ENCODE results near the gene UHMK1. TPM values are rescaled to one million over a fixed set of nuclear protein-coding genes. Genes with fewer than 3 reads are reported as not detected.
"Not testable (repeated sequence)": the region's sequence is repeated elsewhere in the genome, so short reads cannot be mapped to it uniquely, and the experiment has no call there.

UHMK1 gene
- polyA plus RNA-seq, 3 donors from 2014 or later, result 46.1 to 80.9 (median 68.8) TPM

GRCh38 chr1:162488219-162488618, 9.4 kb upstream of the UHMK1 start:
- no peaks in the 10 kb centered on the region for H3K4me1 Mint-ChIP-seq
- H3K27ac Mint-ChIP-seq, result no peak overlapping the region
- H3K4me3 Mint-ChIP-seq, result no peak overlapping the region
- H3K9me3 Mint-ChIP-seq, result no peaks in the 10 kb centered on the region
- no peak for DNase-seq
- H3K27me3 Mint-ChIP-seq (ENCODE audit: low read depth in 3 of 3), result peaks cover 6 to 17% (median 14%) of the 10 kb centered on the region in 3 donors
- peaks cover 0 to 14% (median 0%) of the 10 kb centered on the region in 3 donors for H3K36me3 Mint-ChIP-seq

GRCh38 chr1:162495531-162496233, 1.9 kb upstream of the UHMK1 start:
- H3K36me3 Mint-ChIP-seq; DNase-seq; H3K9me3 Mint-ChIP-seq; H3K27me3 Mint-ChIP-seq (ENCODE audit: low read depth in 3 of 3): not testable (repeated sequence)
- Mint-ChIP-seq H3K4me3 (peak overlapping the region in 4 of 5 donors; percentile 23 to 55 (median 40)), H3K4me1 (peaks cover 35 to 40% of the 10 kb centered on the region in 2 donors), H3K27ac (peak overlapping the region in 3 of 6 donors; percentile 14 to 62 (median 35))

- H3K36me3 Mint-ChIP-seq, result peaks cover 7 to 10% (median 9%) of the 10 kb centered on the region in 3 donors
- DNase-seq, result no peak
- H3K4me3 Mint-ChIP-seq, result peak overlapping the region; percentile 88 to 97 (median 94)
- peaks cover 36 to 51% of the 10 kb centered on the region in 2 donors for H3K4me1 Mint-ChIP-seq
- peak overlapping the region; percentile 88 to 99 (median 95) for H3K27ac Mint-ChIP-seq
- H3K27me3 Mint-ChIP-seq (ENCODE audit: low read depth in 3 of 3), result peaks cover 0 to 5% (median 2%) of the 10 kb centered on the region in 3 donors
- no peaks in the 10 kb centered on the region for H3K9me3 Mint-ChIP-seq
Measured at GRCh38 chr1:162497104-162497722, 405 bp upstream of the UHMK1 start.

- Mint-ChIP-seq H3K27me3 (ENCODE audit: low read depth in 3 of 3) (peaks cover 0 to 2% (median 2%) of the 10 kb centered on the region in 3 donors), H3K36me3 (peaks cover 10 to 12% (median 10%) of the 10 kb centered on the region in 3 donors), H3K4me1 (peaks cover 40 to 61% of the 10 kb centered on the region in 2 donors), H3K27ac (peak overlapping the region; percentile 78 to 95 (median 88)), H3K4me3 (peak overlapping the region; percentile 88 to 97 (median 94)), H3K9me3 (no peaks in the 10 kb centered on the region)
- DNase-seq, result no peak
Measured at GRCh38 chr1:162498496-162498810, 835 bp downstream of the UHMK1 start.

GRCh38 chr1:162500805-162501204, 3.2 kb downstream of the UHMK1 start:
- Mint-ChIP-seq H3K36me3 (peaks cover 10 to 12% (median 12%) of the 10 kb centered on the region in 3 donors), H3K4me3 (no peak overlapping the region), H3K27ac (peak overlapping the region in 1 of 6 donors; percentile 24), H3K4me1 (peaks cover 40 to 64% of the 10 kb centered on the region in 2 donors), H3K9me3 (no peaks in the 10 kb centered on the region), H3K27me3 (ENCODE audit: low read depth in 3 of 3) (peaks cover 0 to 2% (median 2%) of the 10 kb centered on the region in 3 donors)
- DNase-seq, result no peak

GRCh38 chr1:162502077-162502476, 4.5 kb downstream of the UHMK1 start:
- peaks cover 36 to 60% of the 10 kb centered on the region in 2 donors for H3K4me1 Mint-ChIP-seq
- H3K36me3 Mint-ChIP-seq, result peaks cover 10 to 16% (median 13%) of the 10 kb centered on the region in 3 donors
- H3K9me3 Mint-ChIP-seq, result no peaks in the 10 kb centered on the region
- H3K27me3 Mint-ChIP-seq (ENCODE audit: low read depth in 3 of 3), result peaks cover 2 to 3% (median 2%) of the 10 kb centered on the region in 3 donors
- H3K27ac Mint-ChIP-seq, result peak overlapping the region in 1 of 6 donors; percentile 61
- H3K4me3 Mint-ChIP-seq, result no peak overlapping the region
- no peak for DNase-seq

GRCh38 chr1:162502928-162503327, 5.3 kb downstream of the UHMK1 start:
- Mint-ChIP-seq H3K4me1 (peaks cover 32 to 58% of the 10 kb centered on the region in 2 donors), H3K27me3 (ENCODE audit: low read depth in 3 of 3) (peaks cover 0 to 3% (median 0%) of the 10 kb centered on the region in 3 donors), H3K9me3 (no peaks in the 10 kb centered on the region), H3K36me3 (peaks cover 10 to 18% (median 16%) of the 10 kb centered on the region in 3 donors), H3K27ac (no peak overlapping the region), H3K4me3 (no peak overlapping the region)
- DNase-seq, result no peak

GRCh38 chr1:162527314-162527713, 29.7 kb downstream of the UHMK1 start:
- Mint-ChIP-seq H3K36me3 (peaks cover 25 to 44% (median 31%) of the 10 kb centered on the region in 3 donors), H3K27ac (peak overlapping the region in 2 of 6 donors; percentile 39), H3K4me1 (peaks cover 16 to 39% of the 10 kb centered on the region in 2 donors), H3K27me3 (ENCODE audit: low read depth in 3 of 3) (no peaks in the 10 kb centered on the region), H3K9me3 (no peaks in the 10 kb centered on the region), H3K4me3 (no peak overlapping the region)
- DNase-seq, result no peak

GRCh38 chr1:162530307-162530987, 32.8 kb downstream of the UHMK1 start:
- Mint-ChIP-seq H3K4me3 (no peak overlapping the region), H3K36me3 (peaks cover 0 to 21% (median 19%) of the 10 kb centered on the region in 3 donors), H3K27me3 (ENCODE audit: low read depth in 3 of 3) (no peaks in the 10 kb centered on the region), H3K4me1 (peaks cover 16 to 26% of the 10 kb centered on the region in 2 donors), H3K9me3 (no peaks in the 10 kb centered on the region), H3K27ac (peak overlapping the region; percentile 19 to 75 (median 48))
- DNase-seq, result peak in 1 of 3 donors; percentile 6

GRCh38 chr1:162530988-162531319, 33.3 kb downstream of the UHMK1 start:
- Mint-ChIP-seq H3K27ac (peak overlapping the region in 3 of 6 donors; percentile 3 to 27 (median 17)), H3K36me3 (peaks cover 0 to 23% (median 18%) of the 10 kb centered on the region in 3 donors), H3K9me3 (no peaks in the 10 kb centered on the region), H3K27me3 (ENCODE audit: low read depth in 3 of 3) (no peaks in the 10 kb centered on the region), H3K4me3 (no peak overlapping the region), H3K4me1 (peaks cover 16 to 22% of the 10 kb centered on the region in 2 donors)
- DNase-seq, result no peak

- peak overlapping the region in 3 of 6 donors; percentile 18 to 30 (median 22) for H3K27ac Mint-ChIP-seq
- no peak for DNase-seq
- no peak overlapping the region for H3K4me3 Mint-ChIP-seq
- H3K27me3 Mint-ChIP-seq (ENCODE audit: low read depth in 3 of 3), result no peaks in the 10 kb centered on the region
- H3K36me3 Mint-ChIP-seq, result peaks cover 0 to 13% (median 3%) of the 10 kb centered on the region in 3 donors
- peaks cover 6% of the 10 kb centered on the region in 2 donors for H3K4me1 Mint-ChIP-seq
- no peaks in the 10 kb centered on the region for H3K9me3 Mint-ChIP-seq
Measured at GRCh38 chr1:162535501-162535900, 37.9 kb downstream of the UHMK1 start.

- H3K36me3 Mint-ChIP-seq, result peaks cover 5 to 13% (median 7%) of the 10 kb centered on the region in 3 donors
- no peak for DNase-seq
- no peaks in the 10 kb centered on the region for H3K27me3 Mint-ChIP-seq (ENCODE audit: low read depth in 3 of 3)
- H3K27ac Mint-ChIP-seq, result no peak overlapping the region
- H3K4me3 Mint-ChIP-seq, result no peak overlapping the region
- H3K4me1 Mint-ChIP-seq, result no peaks in the 10 kb centered on the region
- H3K9me3 Mint-ChIP-seq, result no peaks in the 10 kb centered on the region
Measured at GRCh38 chr1:162536511-162536910, 38.9 kb downstream of the UHMK1 start.

- Mint-ChIP-seq H3K27me3 (ENCODE audit: low read depth in 3 of 3) (no peaks in the 10 kb centered on the region), H3K4me1 (no peaks in the 10 kb centered on the region), H3K4me3 (no peak overlapping the region), H3K9me3 (no peaks in the 10 kb centered on the region), H3K27ac (peak overlapping the region in 2 of 6 donors; percentile 57 to 91), H3K36me3 (peaks cover 9 to 16% (median 9%) of the 10 kb centered on the region in 3 donors)
- no peak for DNase-seq
Measured at GRCh38 chr1:162537216-162537615, 39.6 kb downstream of the UHMK1 start.
